Measurements from ENCODE around the gene KCNH2. TPM values are rescaled to one million over a fixed set of nuclear protein-coding genes. Genes with fewer than 3 reads are reported as not detected.

KCNH2 gene
- total RNA-seq, 4 donors from 2014 or later, result 0.33 to 0.93 (median 0.63) TPM

DNA sequence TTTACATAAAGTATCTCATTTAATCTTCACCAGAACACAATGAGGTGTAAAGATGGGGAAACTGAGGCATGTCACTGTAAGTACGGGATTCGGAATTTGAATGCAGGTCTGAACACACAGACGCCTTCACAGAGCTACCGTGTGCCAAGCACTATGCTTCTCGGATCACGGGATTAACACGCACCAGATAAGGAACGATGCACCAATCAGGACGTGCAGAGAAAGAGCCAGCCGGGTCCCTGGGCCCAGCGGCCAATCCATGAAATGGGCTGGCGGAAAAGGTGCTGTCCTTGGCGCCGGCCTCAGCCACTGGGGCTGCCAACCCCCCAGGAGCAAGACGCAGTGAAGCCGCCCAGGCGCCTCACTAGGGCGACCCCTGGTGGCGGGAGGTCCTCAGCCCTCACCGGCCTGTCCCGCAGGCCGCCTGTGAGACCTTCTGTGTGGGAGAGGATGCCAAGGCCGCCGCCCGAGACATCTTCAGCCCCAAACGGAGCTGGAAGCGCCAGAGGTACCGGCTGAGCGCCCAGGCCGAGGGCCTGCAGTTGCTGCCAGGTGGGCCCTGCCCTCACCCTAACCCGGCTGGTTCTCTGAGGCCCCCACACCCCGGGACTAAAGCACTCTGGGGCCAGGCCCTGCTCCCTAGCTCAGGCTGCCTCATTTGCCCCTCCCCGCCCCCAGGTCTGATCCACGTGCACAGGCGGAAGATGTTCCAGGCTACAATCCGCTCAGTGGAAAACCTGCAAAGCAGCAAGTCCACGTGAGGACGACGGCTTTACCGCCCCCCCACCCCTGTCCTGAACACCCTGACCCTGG, 30.6 kb upstream of the KCNH2 start:
- TF ChIP-seq, protein P1, sequence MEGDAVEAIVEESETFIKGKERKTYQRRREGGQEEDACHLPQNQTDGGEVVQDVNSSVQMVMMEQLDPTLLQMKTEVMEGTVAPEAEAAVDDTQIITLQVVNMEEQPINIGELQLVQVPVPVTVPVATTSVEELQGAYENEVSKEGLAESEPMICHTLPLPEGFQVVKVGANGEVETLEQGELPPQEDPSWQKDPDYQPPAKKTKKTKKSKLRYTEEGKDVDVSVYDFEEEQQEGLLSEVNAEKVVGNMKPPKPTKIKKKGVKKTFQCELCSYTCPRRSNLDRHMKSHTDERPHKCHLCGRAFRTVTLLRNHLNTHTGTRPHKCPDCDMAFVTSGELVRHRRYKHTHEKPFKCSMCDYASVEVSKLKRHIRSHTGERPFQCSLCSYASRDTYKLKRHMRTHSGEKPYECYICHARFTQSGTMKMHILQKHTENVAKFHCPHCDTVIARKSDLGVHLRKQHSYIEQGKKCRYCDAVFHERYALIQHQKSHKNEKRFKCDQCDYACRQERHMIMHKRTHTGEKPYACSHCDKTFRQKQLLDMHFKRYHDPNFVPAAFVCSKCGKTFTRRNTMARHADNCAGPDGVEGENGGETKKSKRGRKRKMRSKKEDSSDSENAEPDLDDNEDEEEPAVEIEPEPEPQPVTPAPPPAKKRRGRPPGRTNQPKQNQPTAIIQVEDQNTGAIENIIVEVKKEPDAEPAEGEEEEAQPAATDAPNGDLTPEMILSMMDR (IDR thresholded peaks at IDR 0.05), result peak; percentile 36 to 82 (median 60)
- no peak for TF ChIP-seq POLR2A (IDR thresholded peaks at IDR 0.05)
- peak overlapping the region in 1 of 3 donors; percentile 2 for H3K27ac ChIP-seq
- no peaks in the 10 kb centered on the region for H3K36me3 ChIP-seq
- H3K4me3 ChIP-seq (replicated peaks in 1 of 3), result no peak overlapping the region
- peak; percentile 38 to 58 for DNase-seq
- H3K4me1 ChIP-seq, result peaks cover 4 to 29% of the 10 kb centered on the region in 2 donors
- intact Hi-C loops (cut with DNase I), result no loop called here
- H3K27me3 ChIP-seq, result peaks cover 4% of the 10 kb centered on the region
- no peaks in the 10 kb centered on the region for H3K9me3 ChIP-seq
- WGBS, 2 donors, result 33 to 60% methylated on average over 21 to 32 of the region's 40 CpGs

DNA sequence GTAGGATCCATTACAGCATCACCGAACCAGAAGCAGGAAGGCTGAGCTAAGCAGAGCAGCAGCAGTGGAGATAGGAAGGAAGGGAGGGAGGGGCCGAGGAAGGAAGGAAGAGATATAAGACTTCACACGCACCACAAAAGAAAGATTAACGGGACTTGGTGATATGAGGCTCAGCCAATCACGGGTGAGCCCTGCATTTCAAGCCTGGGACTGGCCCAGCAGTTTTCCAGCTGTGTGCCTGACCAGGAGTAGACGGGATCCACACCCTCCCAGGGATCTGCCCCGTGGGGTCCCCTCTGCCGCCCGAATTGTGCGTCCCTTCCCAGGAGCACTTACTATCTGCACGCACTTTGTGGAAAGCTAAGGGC, 30.0 kb upstream of the KCNH2 start:
- intact Hi-C loops (cut with DNase I), result no loop called here
- Histone ChIP-seq H3K4me3 (replicated peaks in 1 of 3) (no peak overlapping the region), H3K27me3 (no peaks in the 10 kb centered on the region), H3K4me1 (peaks cover 0 to 23% of the 10 kb centered on the region in 2 donors), H3K27ac (peak overlapping the region in 1 of 3 donors; percentile 2), H3K9me3 (no peaks in the 10 kb centered on the region), H3K36me3 (no peaks in the 10 kb centered on the region)
- no peak for DNase-seq
- no peak for TF ChIP-seq POLR2A (IDR thresholded peaks at IDR 0.05)
- TF ChIP-seq, protein P1 (IDR thresholded peaks at IDR 0.05), result no peak
- WGBS, 2 donors, result 49 to 62% methylated on average over 11 of the region's 11 CpGs

DNA sequence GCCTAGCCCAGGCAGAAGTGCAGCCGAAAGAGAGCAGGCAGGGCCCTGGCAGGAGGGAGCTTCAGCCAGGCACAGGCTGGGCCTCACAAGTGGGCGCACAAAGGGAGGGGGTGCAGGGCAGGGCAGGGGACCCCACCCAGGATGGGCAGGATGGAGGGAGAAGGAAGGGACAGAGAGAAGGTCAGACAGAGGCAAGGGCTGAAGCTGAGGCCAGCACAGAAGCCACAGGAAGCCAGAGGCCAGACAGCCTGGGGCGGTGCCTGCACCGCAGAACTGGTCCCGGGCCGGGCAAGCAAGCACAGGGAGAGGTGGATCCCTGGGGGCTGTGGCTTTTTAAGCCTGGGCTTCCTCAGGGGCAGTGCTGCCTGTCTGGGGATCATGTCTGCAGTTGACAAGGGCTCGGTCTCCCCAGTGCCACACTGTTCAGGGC, 29.4 kb upstream of the KCNH2 start:
- no peak overlapping the region for H3K4me3 ChIP-seq (replicated peaks in 1 of 3)
- no peaks in the 10 kb centered on the region for H3K9me3 ChIP-seq
- TF ChIP-seq, protein P1 (IDR thresholded peaks at IDR 0.05), result no peak
- TF ChIP-seq POLR2A (IDR thresholded peaks at IDR 0.05), result no peak
- no peaks in the 10 kb centered on the region for H3K36me3 ChIP-seq
- intact Hi-C loops (cut with DNase I), result no loop called here
- no peaks in the 10 kb centered on the region for H3K27me3 ChIP-seq
- DNase-seq, result no peak
- H3K27ac ChIP-seq, result peak overlapping the region in 1 of 3 donors; percentile 22
- 63 to 90% methylated on average over 7 of the region's 7 CpGs for WGBS, 2 donors
- peaks cover 0 to 23% of the 10 kb centered on the region in 2 donors for H3K4me1 ChIP-seq

DNA sequence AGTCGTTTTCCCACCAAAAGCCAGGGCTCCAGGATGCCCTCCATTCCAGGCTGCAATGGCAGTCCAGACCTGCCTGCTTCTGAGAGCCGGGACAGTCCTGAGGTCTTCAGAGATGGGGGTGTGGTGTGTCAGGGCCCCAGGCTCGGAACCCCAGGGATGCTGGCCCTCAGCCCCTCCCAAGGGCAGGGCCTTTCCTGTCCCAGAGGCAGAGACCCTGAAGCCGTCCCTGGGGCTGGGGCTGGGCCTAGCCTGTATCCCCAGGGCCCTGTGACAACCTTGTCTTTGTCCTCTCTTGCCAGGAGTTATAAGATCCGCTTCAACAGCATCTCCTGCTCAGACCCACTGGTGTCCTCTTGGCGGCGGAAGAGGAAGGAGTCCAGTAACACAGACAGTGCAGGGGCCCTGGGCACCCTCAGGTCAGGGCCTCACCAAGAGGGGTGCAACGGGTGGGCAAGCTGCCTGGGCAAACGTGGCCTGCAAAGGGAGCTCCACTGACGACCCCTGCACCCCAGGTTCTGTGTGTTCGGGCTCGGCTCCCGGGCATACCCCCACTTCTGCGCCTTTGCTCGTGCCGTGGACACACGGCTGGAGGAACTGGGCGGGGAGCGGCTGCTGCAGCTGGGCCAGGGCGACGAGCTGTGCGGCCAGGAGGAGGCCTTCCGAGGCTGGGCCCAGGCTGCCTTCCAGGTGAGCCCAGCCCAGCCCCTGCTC, 28.6 kb upstream of the KCNH2 start:
- no peak for DNase-seq
- TF ChIP-seq POLR2A (IDR thresholded peaks at IDR 0.05), result no peak
- TF ChIP-seq, protein P1 (IDR thresholded peaks at IDR 0.05), result no peak
- Histone ChIP-seq H3K27ac (no peak overlapping the region), H3K36me3 (no peaks in the 10 kb centered on the region), H3K27me3 (no peaks in the 10 kb centered on the region), H3K4me1 (peaks cover 0 to 23% of the 10 kb centered on the region in 2 donors), H3K4me3 (replicated peaks in 1 of 3) (no peak overlapping the region), H3K9me3 (no peaks in the 10 kb centered on the region)
- WGBS, 2 donors, result 56 to 79% methylated on average over 5 to 10 of the region's 23 CpGs
- intact Hi-C loops (cut with DNase I), result no loop called here

GRCh38 chr7:151005566-151005965, 27.4 kb upstream of the KCNH2 start:
- H3K27ac ChIP-seq, result no peak overlapping the region
- no peaks in the 10 kb centered on the region for H3K27me3 ChIP-seq
- no peak for TF ChIP-seq POLR2A (IDR thresholded peaks at IDR 0.05)
- TF ChIP-seq, protein P1 (IDR thresholded peaks at IDR 0.05), result no peak
- H3K4me3 ChIP-seq (replicated peaks in 1 of 3), result no peak overlapping the region
- intact Hi-C loops (cut with DNase I), result no loop called here
- no peak for DNase-seq
- no peaks in the 10 kb centered on the region for H3K9me3 ChIP-seq
- no peaks in the 10 kb centered on the region for H3K36me3 ChIP-seq
- WGBS, 2 donors, result 74 to 75% methylated on average over 9 of the region's 9 CpGs
- peaks cover 0 to 19% of the 10 kb centered on the region in 2 donors for H3K4me1 ChIP-seq

Data from thyroid gland (tissue), 4 donors.